Fibroblast of villous mesenchyme (primary cell): ENCODE results near the gene OR4D6. TPM values are rescaled to one million over a fixed set of nuclear protein-coding genes. Genes with fewer than 3 reads are reported as not detected.

Source experiments
- DNase-seq: peaks from one replicate; pipeline ENCODE4 v3.0.0-alpha.2; 2010; ENCODE audit warnings: low read depth
- H3K4me3 ChIP-seq: 2 replicates; pipeline ENCODE4 v1.5.1; 2011; ENCODE audit warnings: low read depth, mild to moderate bottlenecking, low read length
- total RNA-seq: library from RNA; depleted of rRNA; stranded (reverse); fragments of >200 nt; gene quantifications from 2 replicates; pipeline ENCODE4 v1.2.3, GENCODE V29; 2012
- TF ChIP-seq, protein P1 (sequence below): IDR thresholded peaks from 2 replicates; pipeline ENCODE4 v1.5.1; 2012; ENCODE audit warnings: low read depth, mild to moderate bottlenecking, low read length; ENCODE audit not compliant: insufficient read depth

Gene OR4D6
- total RNA-seq, 1 donor = not detected

DNA sequence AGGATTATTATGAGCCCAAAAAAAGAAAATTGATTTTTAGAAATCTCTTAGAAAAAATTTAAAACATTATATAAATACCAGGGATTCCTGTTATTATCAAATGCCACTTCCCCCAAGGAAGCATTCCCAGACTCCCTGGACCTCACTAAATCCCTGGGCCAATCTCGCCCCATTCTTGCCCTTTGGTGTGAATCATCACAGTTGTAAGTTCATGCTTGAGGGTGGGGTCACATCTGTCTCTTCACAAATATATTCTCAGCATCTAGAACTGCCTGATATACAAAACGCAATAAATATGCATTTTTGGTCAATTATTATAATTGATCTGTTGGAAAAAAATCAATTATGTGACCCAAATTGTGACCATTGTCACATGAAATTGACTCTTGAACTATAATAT, 8.3 kb upstream of the OR4D6 start:
- TF ChIP-seq, protein P1, sequence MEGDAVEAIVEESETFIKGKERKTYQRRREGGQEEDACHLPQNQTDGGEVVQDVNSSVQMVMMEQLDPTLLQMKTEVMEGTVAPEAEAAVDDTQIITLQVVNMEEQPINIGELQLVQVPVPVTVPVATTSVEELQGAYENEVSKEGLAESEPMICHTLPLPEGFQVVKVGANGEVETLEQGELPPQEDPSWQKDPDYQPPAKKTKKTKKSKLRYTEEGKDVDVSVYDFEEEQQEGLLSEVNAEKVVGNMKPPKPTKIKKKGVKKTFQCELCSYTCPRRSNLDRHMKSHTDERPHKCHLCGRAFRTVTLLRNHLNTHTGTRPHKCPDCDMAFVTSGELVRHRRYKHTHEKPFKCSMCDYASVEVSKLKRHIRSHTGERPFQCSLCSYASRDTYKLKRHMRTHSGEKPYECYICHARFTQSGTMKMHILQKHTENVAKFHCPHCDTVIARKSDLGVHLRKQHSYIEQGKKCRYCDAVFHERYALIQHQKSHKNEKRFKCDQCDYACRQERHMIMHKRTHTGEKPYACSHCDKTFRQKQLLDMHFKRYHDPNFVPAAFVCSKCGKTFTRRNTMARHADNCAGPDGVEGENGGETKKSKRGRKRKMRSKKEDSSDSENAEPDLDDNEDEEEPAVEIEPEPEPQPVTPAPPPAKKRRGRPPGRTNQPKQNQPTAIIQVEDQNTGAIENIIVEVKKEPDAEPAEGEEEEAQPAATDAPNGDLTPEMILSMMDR = no peak
- DNase-seq = no peak
- no peak overlapping the region for H3K4me3 ChIP-seq

DNA sequence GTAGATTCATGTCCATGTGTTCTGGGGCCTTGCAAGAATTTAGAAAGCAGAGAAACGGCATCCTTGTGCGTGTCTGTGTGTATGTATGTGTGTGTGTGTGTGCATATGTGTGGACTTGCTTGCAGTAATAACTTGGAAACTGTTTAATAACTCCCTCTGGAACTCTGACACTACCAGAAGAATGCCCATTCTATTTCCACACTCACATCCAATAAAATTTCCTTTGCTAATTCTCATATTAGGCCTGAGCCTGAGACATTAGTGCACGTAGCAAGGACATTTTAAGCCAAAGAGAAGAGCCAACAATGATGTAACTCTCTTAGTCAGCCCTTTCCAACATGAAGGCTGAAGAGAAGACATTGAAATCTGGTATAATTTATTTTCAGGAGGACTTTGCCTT, 3.2 kb downstream of the OR4D6 start:
- H3K4me3 ChIP-seq = no peak overlapping the region
- TF ChIP-seq, protein P1 = no peak
- DNase-seq = no peak

DNA sequence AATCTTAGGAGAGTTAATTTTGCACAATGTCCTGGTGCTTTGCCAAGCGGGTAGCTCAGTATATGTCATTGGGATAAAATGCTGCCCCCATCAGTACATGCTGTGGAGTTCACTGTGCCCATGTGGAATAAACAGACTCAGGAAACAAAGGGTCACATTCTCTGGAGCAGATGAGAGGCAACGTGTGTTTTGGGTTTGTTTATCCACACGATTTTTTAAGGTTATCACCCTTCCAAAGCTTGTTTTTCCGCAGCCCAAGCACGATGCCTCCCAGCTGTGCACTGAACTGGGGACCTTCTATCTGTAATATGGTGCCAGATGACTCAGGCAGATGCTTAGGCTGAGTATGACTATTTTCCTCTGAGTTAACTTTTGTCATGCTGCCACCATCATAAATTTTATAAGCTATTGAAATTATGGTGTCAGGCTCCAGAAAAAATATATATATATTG, 6.5 kb downstream of the OR4D6 start:
- no peak overlapping the region for H3K4me3 ChIP-seq
- DNase-seq = peak; percentile 3
- TF ChIP-seq, protein P1 = no peak

DNA sequence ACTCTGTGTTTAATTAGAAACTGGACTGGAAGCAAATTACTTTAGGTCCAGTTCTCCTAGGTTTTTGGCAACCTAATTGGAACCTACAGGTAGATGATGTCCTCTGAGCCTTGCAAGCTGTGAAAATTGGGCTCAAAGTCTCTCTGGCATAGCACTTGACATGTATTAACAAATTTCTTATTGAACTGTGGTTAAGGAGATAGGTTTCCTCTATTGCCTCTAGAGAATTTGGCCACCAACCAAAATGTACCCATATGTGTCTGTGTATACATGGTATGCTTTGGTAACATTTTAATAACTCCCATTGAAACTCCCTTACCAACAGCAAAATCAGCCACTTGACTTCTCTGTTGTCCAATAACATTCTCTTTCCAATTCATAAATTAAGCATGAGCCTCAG, 16.3 kb downstream of the OR4D6 start, which contains the start of gene OR4D10:
OR4D10 (plus strand) TSS at position 301 of the 400 bp plus-strand sequence. CDS start 4,115 bp downstream, outside the sequence.
- TF ChIP-seq, protein P1 = no peak
- DNase-seq = no peak
- no peak within 1 kb of the TSS for H3K4me3 ChIP-seq

DNA sequence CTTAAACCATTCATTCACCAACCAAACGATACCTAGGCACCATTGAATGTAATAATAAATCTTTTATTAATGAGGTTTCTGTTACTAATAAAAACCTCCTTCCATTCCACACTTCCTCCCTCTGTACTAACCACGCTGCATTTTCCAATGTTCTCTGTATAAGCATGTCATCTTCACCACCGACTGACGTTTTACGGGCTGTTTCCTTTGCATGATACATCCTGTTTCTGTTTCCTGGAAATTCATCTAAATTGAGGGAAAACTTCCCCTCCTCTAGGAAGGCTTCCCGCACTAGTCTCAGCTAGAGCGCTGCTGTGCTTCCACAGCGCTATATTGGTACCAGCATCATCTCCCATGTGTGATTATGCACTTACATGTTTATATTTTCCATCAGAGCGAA, 18.4 kb downstream of the OR4D6 start:
- TF ChIP-seq, protein P1 = no peak
- no peak overlapping the region for H3K4me3 ChIP-seq
- no peak for DNase-seq

DNA sequence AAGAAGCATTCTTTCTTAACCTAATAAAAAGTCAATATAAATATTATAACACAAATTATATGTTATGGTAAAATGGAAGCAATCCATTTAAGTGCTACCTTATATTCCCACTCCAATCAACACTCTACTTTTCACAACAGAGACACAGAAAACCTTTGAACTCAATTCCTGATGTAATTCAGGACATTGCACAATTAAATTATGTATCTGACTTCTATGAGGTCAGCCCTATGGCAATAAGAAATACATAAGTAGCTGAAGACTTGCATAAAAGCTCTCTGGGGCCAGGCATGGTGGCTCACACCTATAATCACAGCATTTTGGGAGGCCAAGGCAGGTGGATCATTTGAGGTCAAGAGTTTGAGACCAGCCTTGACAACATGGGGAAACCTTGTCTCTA, 23.1 kb downstream of the OR4D6 start:
- DNase-seq = no peak
- TF ChIP-seq, protein P1 = no peak
- no peak overlapping the region for H3K4me3 ChIP-seq

DNA sequence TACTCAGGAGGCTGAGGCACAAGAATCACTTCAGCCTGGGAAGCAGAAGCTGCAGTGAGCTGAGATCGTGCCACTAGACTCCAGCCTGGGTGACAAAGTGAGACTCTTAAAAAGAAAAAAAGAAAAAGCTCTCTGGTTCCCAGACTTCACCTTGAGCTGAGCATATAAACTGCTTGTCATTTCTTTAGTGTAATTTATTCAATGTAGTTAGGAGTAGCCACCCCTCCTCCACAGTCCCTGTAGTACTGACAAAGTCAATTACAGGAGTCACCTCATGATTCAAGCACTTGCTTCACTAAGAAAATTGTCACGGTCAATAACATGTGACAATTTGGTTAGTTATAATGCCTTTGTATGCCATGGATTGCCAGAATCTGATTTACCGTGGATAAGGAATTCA, 23.6 kb downstream of the OR4D6 start:
- TF ChIP-seq, protein P1 = no peak
- DNase-seq = no peak
- H3K4me3 ChIP-seq = no peak overlapping the region
